CD4-positive, alpha-beta memory T cell (primary cell): Measurements from ENCODE around the gene PGS1. TPM values are rescaled to one million over a fixed set of nuclear protein-coding genes. Genes with fewer than 3 reads are reported as not detected.

ENCODE experiments used
- CTCF ChIA-PET: fragments of 350-600 bp; sonication (Branson Sonifier 250); formaldehyde crosslinking; loops from one replicate; lab custom pipeline; 2021; ENCODE audit warnings: inconsistent platforms; ENCODE audit not compliant: partially characterized antibody; lab: Charles Lee
- POLR2A ChIA-PET: fragments of 350-600 bp; sonication (Branson Sonifier 250); formaldehyde crosslinking; loops from one replicate; lab custom pipeline; 2021; ENCODE audit not compliant: partially characterized antibody; lab: Charles Lee
- DNase-seq, 5 donors: peaks; one replicate each; pipeline versions ENCODE4 v3.0.0 to v3.0.0-alpha.2; 2020 to 2022; ENCODE audit warnings: mixed read lengths in 1 of 5
- H3K27ac ChIP-seq: one replicate; pipeline ENCODE4 v1.7.0; 2013; ENCODE audit warnings: low read depth, low read length
- H3K27me3 ChIP-seq: 2 replicates; pipeline ENCODE4 v1.7.0; 2013; ENCODE audit warnings: mild to moderate bottlenecking, low read length, moderate library complexity; ENCODE audit not compliant: insufficient read depth
- H3K36me3 ChIP-seq: 2 replicates; pipeline ENCODE4 v1.7.0; 2013; ENCODE audit warnings: mild to moderate bottlenecking, low read length, moderate library complexity; ENCODE audit not compliant: insufficient read depth
- H3K4me1 ChIP-seq: 2 replicates; pipeline ENCODE4 v1.7.0; 2013; ENCODE audit warnings: mild to moderate bottlenecking, low read length, moderate library complexity; ENCODE audit not compliant: insufficient read depth
- H3K4me3 ChIP-seq, 2 donors: one replicate each; pipeline ENCODE4 v1.7.0; 2013; ENCODE audit warnings: low read length in 2 of 2, mild to moderate bottlenecking in 1 of 2
- H3K9me3 ChIP-seq, 2 donors: one replicate each; pipeline ENCODE4 v1.7.0; 2013; ENCODE audit warnings: low read length in 2 of 2, control low read depth in 1 of 2; ENCODE audit not compliant: control insufficient read depth in 1 of 2
- H3K27ac Mint-ChIP-seq, 7 donors: one replicate each; pipeline ENCODE4 v1.8.0; 2020 to 2021; ENCODE audit warnings: mixed read lengths in 7 of 7, mild to moderate bottlenecking in 6 of 7, inconsistent platforms in 3 of 7, moderate library complexity in 3 of 7
- H3K27me3 Mint-ChIP-seq, 2 donors: one replicate each; pipeline ENCODE4 v1.8.0; 2020 to 2021; ENCODE audit warnings: mixed read lengths in 2 of 2
- H3K36me3 Mint-ChIP-seq, 2 donors: one replicate each; pipeline ENCODE4 v1.8.0; 2020 to 2021; ENCODE audit warnings: mixed read lengths in 2 of 2, inconsistent platforms in 1 of 2, mild to moderate bottlenecking in 1 of 2
- H3K4me1 Mint-ChIP-seq, 4 donors: one replicate each; pipeline ENCODE4 v1.8.0; 2020 to 2021; ENCODE audit warnings: mixed read lengths in 4 of 4, mild to moderate bottlenecking in 1 of 4
- H3K4me3 Mint-ChIP-seq, 8 donors: one replicate each; pipeline ENCODE4 v1.8.0; 2020 to 2021; ENCODE audit warnings: mixed read lengths in 8 of 8, mild to moderate bottlenecking in 7 of 8, moderate library complexity in 6 of 8, inconsistent platforms in 3 of 8
- H3K9me3 Mint-ChIP-seq, 8 donors: one replicate each; pipeline ENCODE4 v1.8.0; 2020 to 2021; ENCODE audit warnings: mixed read lengths in 8 of 8, mild to moderate bottlenecking in 5 of 8, inconsistent platforms in 3 of 8, moderate library complexity in 1 of 8
- intact Hi-C: fragments of 100-400 bp; cut with micrococcal nuclease; formaldehyde crosslinking; loops from one replicate; pipeline ENCODE4 v1.15.1; 2023
- polyA plus RNA-seq, 2 donors: library from polyadenylated mRNA; unstranded; fragments of 300-500 nt; fragmentation: Illumina TruSeq; gene quantifications; one replicate each; pipeline ENCODE4 v1.2.3, GENCODE V29; 2021
- total RNA-seq, 2 experiments: library from RNA; stranded (reverse); gene quantifications; one replicate each; pipeline ENCODE4 v1.2.3, GENCODE V29; 2021

The PGS1 gene
- total and polyA plus RNA-seq, 4 experiments from 2014 or later = 33.9 to 84.8 (median 60.5) TPM

DNA sequence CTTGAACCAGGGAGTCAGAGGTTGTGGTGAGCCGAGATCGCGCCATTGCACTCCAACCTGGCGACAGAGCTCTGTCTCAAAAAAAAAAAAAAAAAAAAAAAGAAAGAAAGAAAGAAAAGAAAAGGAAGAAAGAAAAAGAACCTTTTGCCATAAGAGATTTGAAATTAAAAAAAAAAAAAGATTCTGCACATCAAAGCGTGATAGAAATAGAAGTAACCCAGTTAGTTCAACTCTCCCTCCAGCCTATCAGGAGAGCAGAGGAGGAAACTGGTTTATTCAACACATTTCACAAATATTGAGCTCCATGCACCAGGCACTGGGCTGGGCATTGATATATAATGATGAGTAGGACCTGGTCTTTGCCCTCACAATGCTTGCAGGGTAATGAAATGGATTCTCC is 16.2 kb upstream of the PGS1 start:
- peaks cover 12 to 17% of the 10 kb centered on the region in 2 donors for H3K36me3 Mint-ChIP-seq
- Histone ChIP-seq H3K27me3 (no peaks in the 10 kb centered on the region), H3K9me3 (no peaks in the 10 kb centered on the region), H3K36me3 (peaks cover 17% of the 10 kb centered on the region), H3K4me1 (peaks cover 18% of the 10 kb centered on the region), H3K4me3 (no peak overlapping the region), H3K27ac (no peak overlapping the region)
- ChIA-PET CTCF (interaction anchor here (0.6 to 8.5 kb wide), 12 partner anchors 10 to 314 kb away, joined by 3 to 134 read pairs (median 6); partner anchors contain the start of gene PGS1), POLR2A (interaction anchor here (0.5 to 3.2 kb wide), 3 partner anchors 16 to 463 kb away, joined by 3 to 18 read pairs (median 5); partner anchors contain the start of gene PGS1)
- DNase-seq = no peak
- H3K9me3 Mint-ChIP-seq = peaks cover 0 to 4% (median 0%) of the 10 kb centered on the region in 8 donors
- H3K4me3 Mint-ChIP-seq = peak overlapping the region in 1 of 8 donors; percentile 52
- peak overlapping the region in 3 of 7 donors; percentile 36 to 73 (median 51) for H3K27ac Mint-ChIP-seq
- H3K4me1 Mint-ChIP-seq = peaks cover 5 to 25% (median 13%) of the 10 kb centered on the region in 4 donors
- intact Hi-C loops = no loop called here
- no peaks in the 10 kb centered on the region for H3K27me3 Mint-ChIP-seq

DNA sequence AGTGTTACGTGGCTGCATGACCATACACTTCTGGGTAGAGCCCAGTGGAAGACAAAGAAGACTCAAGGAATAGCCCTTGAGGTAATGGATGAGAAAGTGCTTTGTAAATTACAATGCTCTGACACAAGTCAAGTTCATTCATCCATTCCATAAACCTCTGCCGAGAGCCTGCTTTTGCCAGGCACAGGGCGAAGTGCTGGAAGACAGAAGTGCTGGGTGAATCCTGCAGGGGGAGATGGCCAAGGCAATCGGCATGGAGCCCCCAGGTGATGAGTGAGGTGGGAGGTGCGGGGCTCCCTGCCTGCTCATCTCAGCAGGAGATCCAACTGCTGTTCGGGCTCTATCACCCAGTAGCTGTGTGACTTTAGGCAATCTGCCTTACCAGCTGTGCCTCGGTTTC is 15.8 kb upstream of the PGS1 start:
- peak overlapping the region in 1 of 8 donors; percentile 52 for H3K4me3 Mint-ChIP-seq
- ChIA-PET POLR2A (interaction anchor here (0.5 to 0.8 kb wide), 3 partner anchors 9 to 462 kb away, joined by 3 to 5 read pairs (median 3); no protein-coding TSS in a partner anchor), CTCF (interaction anchor here (0.7 to 8.5 kb wide), 11 partner anchors 10 to 107 kb away, joined by 3 to 134 read pairs (median 7); partner anchors contain the start of gene PGS1)
- H3K27me3 Mint-ChIP-seq = no peaks in the 10 kb centered on the region
- intact Hi-C loops = no loop called here
- peaks cover 12% of the 10 kb centered on the region for H3K36me3 ChIP-seq
- peak overlapping the region in 2 of 7 donors; percentile 51 to 73 for H3K27ac Mint-ChIP-seq
- H3K4me1 ChIP-seq = peaks cover 14% of the 10 kb centered on the region
- peaks cover 3 to 20% (median 9%) of the 10 kb centered on the region in 4 donors for H3K4me1 Mint-ChIP-seq
- H3K27me3 ChIP-seq = no peaks in the 10 kb centered on the region
- no peak overlapping the region for H3K4me3 ChIP-seq
- no peak overlapping the region for H3K27ac ChIP-seq
- no peaks in the 10 kb centered on the region for H3K9me3 ChIP-seq
- H3K9me3 Mint-ChIP-seq = peaks cover 0 to 1% (median 0%) of the 10 kb centered on the region in 8 donors
- peaks cover 9 to 13% of the 10 kb centered on the region in 2 donors for H3K36me3 Mint-ChIP-seq
- DNase-seq = no peak

DNA sequence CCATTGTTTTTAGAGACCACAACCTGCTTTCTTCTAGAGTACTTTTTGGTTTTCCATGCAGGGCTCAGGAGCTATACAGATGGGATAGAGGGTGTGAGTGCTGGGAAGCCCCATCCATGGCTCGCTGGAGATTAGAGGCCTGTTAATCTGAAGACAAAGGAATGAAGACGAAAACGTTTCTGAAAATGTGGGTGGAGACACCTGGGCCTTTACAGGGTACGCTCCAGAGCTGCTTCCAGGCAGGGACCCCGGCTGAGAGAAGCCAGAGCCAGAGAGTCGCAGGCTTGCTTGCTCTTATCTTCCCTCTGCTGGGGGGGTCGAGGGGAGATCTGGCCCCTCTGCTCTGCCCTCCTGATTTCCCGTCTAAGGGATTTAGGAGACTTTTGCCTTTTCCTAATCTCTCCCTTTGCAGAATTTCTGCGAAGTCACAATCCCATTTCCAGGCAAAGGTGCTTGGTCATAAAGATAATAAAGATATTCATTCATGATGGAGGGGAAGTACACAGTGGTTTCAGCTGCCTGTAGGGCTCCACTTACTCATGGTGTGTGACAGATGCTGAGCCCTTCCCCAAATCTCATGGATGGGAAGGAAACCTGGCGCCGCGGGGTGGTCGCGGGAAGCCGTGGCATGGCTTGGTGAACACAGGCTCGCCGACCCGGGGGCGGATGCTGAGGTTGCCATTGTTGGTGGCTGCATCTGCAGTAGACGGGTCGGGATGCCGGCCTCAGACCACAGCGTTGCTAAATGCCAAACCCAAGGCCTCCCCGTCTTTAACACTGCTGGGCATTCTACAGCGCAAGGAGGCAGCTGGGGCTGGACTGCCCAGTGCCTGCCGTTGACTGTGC is 13.8 kb upstream of the PGS1 start:
- Histone ChIP-seq H3K4me1 (peaks cover 4% of the 10 kb centered on the region), H3K36me3 (no peaks in the 10 kb centered on the region), H3K27me3 (no peaks in the 10 kb centered on the region), H3K27ac (no peak overlapping the region), H3K4me3 (no peak overlapping the region), H3K9me3 (no peaks in the 10 kb centered on the region)
- Mint-ChIP-seq H3K27ac (no peak overlapping the region), H3K4me3 (no peak overlapping the region), H3K27me3 (no peaks in the 10 kb centered on the region), H3K36me3 (peaks cover 0 to 2% of the 10 kb centered on the region in 2 donors), H3K9me3 (peaks cover 0 to 1% (median 0%) of the 10 kb centered on the region in 8 donors), H3K4me1 (peaks cover 2 to 13% (median 4%) of the 10 kb centered on the region in 4 donors)
- intact Hi-C loops = no loop called here
- DNase-seq = no peak
- ChIA-PET CTCF (interaction anchor here (0.9 to 8.2 kb wide), 4 partner anchors 52 to 93 kb away, joined by 3 to 81 read pairs (median 22); no protein-coding TSS in a partner anchor), POLR2A (no interaction called here)

DNA sequence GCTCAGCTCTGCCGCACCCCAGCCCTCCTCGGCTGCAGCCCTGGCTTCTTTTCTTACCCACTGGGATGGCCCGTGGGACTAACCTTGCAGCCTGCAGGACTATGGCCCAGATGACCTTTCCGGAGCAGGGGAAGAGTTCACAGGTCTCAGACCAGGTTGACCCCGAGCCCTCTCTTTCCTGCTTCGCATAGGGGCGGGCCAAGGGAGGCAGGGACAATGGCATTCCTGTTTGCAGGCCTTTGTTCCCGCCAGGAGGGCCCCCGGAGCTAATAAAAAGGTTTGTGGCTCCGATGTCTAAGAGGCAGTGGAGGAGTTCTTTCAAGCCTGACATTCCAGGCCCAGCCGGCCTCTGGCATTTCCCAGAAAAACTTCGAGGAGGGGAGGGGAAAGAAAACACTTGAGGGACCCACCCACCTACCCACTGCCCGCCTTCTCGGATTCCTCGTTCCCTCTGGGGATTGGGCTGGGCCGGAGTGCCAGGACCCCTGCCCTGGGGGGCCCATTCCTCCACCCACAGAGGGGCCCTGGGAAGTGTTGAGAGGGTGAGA is 12.8 kb upstream of the PGS1 start:
- CTCF ChIA-PET = interaction anchor here (8.2 kb wide), 1 partner anchor 57 kb away, joined by 81 read pairs; no protein-coding TSS in a partner anchor
- no peak overlapping the region for H3K27ac ChIP-seq
- H3K9me3 Mint-ChIP-seq = peaks cover 0 to 1% (median 0%) of the 10 kb centered on the region in 8 donors
- H3K4me1 ChIP-seq = peaks cover 1% of the 10 kb centered on the region
- peaks cover 0 to 1% of the 10 kb centered on the region in 2 donors for H3K36me3 Mint-ChIP-seq
- H3K4me3 ChIP-seq = no peak overlapping the region
- H3K4me3 Mint-ChIP-seq = no peak overlapping the region
- peaks cover 2 to 11% (median 4%) of the 10 kb centered on the region in 4 donors for H3K4me1 Mint-ChIP-seq
- no peaks in the 10 kb centered on the region for H3K27me3 ChIP-seq
- no peak overlapping the region for H3K27ac Mint-ChIP-seq
- H3K9me3 ChIP-seq = no peaks in the 10 kb centered on the region
- intact Hi-C loops = no loop called here
- POLR2A ChIA-PET = interaction anchor here (1.3 kb wide), 1 partner anchor 10 kb away, joined by 3 read pairs; no protein-coding TSS in a partner anchor
- DNase-seq = no peak
- no peaks in the 10 kb centered on the region for H3K36me3 ChIP-seq
- no peaks in the 10 kb centered on the region for H3K27me3 Mint-ChIP-seq

DNA sequence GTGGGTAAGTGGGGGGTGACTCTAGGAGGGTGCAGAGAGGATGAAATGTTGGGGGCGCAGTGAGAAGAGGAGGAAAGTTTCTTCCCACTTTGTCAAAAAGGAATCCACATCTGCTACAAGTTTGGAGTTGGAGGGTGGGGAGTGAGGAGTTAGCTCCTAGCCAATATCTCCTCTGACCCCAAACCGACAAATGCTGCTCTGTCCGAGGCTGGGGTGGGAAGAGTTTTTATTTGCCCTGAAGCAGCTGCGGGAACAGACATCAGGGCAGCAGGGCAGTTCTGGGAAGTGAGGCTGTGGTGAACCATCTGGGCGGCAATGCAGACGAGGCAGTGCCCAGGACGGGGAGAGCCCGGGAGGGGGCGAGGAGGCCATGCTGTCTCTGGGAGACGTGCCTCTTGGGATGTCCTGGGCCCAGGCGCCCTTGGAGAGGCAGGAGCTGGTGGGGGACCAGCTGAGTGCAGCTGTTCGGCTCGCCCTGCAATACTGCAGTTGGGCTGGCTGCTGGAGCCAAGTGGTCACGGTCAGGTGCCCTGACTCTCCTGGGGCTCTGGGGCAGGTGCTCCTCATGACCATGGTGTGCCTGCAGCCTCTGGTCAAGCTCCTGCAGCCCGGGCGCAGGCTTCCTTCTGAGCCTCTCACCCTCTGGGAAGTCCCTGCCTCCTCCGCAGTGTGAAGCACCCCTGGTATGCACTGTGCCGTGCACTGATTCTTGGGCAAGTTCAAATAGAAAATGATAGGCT is 12.2 kb upstream of the PGS1 start:
- Histone ChIP-seq H3K36me3 (no peaks in the 10 kb centered on the region), H3K27ac (no peak overlapping the region), H3K4me1 (no peaks in the 10 kb centered on the region), H3K9me3 (no peaks in the 10 kb centered on the region), H3K27me3 (no peaks in the 10 kb centered on the region), H3K4me3 (no peak overlapping the region)
- no peaks in the 10 kb centered on the region for H3K36me3 Mint-ChIP-seq
- no peaks in the 10 kb centered on the region for H3K9me3 Mint-ChIP-seq
- CTCF ChIA-PET = no interaction called here
- intact Hi-C loops = no loop called here
- POLR2A ChIA-PET = interaction anchor here (1.3 kb wide), 1 partner anchor 9 kb away, joined by 3 read pairs; no protein-coding TSS in a partner anchor
- no peaks in the 10 kb centered on the region for H3K27me3 Mint-ChIP-seq
- peaks cover 0 to 5% (median 3%) of the 10 kb centered on the region in 4 donors for H3K4me1 Mint-ChIP-seq
- no peak for DNase-seq
- H3K4me3 Mint-ChIP-seq = no peak overlapping the region
- H3K27ac Mint-ChIP-seq = no peak overlapping the region

DNA sequence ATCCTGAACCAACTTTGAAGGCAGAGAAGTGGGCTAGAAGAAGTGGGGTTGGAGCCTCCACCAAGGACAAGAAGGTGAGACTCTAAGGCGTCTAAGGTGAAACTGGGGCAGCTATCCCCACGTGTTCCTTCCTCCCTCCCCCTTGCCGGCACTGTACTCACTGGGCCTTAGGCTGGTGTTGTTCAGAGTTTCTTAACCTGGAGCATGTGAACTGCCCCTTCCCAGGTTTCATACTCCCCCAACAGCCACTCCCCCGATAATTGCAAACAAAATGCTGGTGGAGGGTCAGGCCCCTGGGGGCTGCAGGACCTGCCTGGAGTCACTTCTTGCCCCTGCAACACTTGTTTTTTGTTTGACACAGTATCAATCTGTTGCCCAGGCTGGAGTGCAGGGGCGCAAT is 11.3 kb upstream of the PGS1 start:
- POLR2A ChIA-PET = no interaction called here
- DNase-seq = no peak
- Mint-ChIP-seq H3K4me3 (no peak overlapping the region), H3K36me3 (no peaks in the 10 kb centered on the region), H3K9me3 (no peaks in the 10 kb centered on the region), H3K27me3 (no peaks in the 10 kb centered on the region), H3K27ac (no peak overlapping the region), H3K4me1 (peaks cover 0 to 4% (median 1%) of the 10 kb centered on the region in 4 donors)
- Histone ChIP-seq H3K36me3 (no peaks in the 10 kb centered on the region), H3K4me3 (no peak overlapping the region), H3K9me3 (no peaks in the 10 kb centered on the region), H3K4me1 (no peaks in the 10 kb centered on the region), H3K27me3 (no peaks in the 10 kb centered on the region), H3K27ac (no peak overlapping the region)
- CTCF ChIA-PET = interaction anchor here (1.6 kb wide), 1 partner anchor 21 kb away, joined by 3 read pairs; no protein-coding TSS in a partner anchor
- intact Hi-C loops = no loop called here
